Measurements from ENCODE around the gene CCER1. TPM values are rescaled to one million over a fixed set of nuclear protein-coding genes. Genes with fewer than 3 reads are reported as not detected.
"Not testable (repeated sequence)": the region's sequence is repeated elsewhere in the genome, so short reads cannot be mapped to it uniquely, and the experiment has no call there.

The CCER1 gene
- total RNA-seq, 4 donors from 2014 or later = not detected

DNA sequence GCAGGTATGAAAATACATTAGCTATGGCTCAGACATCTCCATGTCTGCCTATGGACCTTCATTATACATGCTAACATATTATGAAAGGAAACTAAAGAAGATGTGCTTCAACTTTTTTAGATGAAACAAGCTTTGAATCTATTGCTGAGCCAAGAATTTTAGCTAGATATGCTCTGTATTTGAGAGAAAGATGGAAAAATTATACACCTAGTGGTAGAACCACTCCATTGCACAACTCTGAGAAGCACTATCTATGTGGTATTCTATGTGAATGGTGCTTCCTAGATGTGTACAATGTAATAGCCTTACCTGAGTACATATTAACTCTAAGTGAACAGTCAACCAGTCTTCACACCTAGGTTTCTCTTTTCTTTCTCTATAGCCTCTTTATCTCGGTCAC lies 32.5 kb upstream of the CCER1 start:
- TF ChIP-seq POLR2A (IDR thresholded peaks at IDR 0.05; ENCODE audit: low read depth) (no peak), POLR2AphosphoS5 (IDR thresholded peaks at IDR 0.05) (no peak), EP300 (IDR thresholded peaks at IDR 0.05) (no peak)
- TF ChIP-seq, protein P1, sequence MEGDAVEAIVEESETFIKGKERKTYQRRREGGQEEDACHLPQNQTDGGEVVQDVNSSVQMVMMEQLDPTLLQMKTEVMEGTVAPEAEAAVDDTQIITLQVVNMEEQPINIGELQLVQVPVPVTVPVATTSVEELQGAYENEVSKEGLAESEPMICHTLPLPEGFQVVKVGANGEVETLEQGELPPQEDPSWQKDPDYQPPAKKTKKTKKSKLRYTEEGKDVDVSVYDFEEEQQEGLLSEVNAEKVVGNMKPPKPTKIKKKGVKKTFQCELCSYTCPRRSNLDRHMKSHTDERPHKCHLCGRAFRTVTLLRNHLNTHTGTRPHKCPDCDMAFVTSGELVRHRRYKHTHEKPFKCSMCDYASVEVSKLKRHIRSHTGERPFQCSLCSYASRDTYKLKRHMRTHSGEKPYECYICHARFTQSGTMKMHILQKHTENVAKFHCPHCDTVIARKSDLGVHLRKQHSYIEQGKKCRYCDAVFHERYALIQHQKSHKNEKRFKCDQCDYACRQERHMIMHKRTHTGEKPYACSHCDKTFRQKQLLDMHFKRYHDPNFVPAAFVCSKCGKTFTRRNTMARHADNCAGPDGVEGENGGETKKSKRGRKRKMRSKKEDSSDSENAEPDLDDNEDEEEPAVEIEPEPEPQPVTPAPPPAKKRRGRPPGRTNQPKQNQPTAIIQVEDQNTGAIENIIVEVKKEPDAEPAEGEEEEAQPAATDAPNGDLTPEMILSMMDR (IDR thresholded peaks at IDR 0.05) = no peak
- Histone ChIP-seq H3K27me3 (no peaks in the 10 kb centered on the region), H3K9me3 (no peaks in the 10 kb centered on the region), H3K36me3 (no peaks in the 10 kb centered on the region), H3K4me1 (no peaks in the 10 kb centered on the region), H3K4me3 (no peak overlapping the region), H3K27ac (replicated peaks in 1 of 4) (no peak overlapping the region)
- DNase-seq (ENCODE audit: extremely low spot score) = no peak
- intact Hi-C loops (cut with DNase I) = no loop called here
- WGBS = 94% methylated on average over 1 of the region's 1 CpG

DNA sequence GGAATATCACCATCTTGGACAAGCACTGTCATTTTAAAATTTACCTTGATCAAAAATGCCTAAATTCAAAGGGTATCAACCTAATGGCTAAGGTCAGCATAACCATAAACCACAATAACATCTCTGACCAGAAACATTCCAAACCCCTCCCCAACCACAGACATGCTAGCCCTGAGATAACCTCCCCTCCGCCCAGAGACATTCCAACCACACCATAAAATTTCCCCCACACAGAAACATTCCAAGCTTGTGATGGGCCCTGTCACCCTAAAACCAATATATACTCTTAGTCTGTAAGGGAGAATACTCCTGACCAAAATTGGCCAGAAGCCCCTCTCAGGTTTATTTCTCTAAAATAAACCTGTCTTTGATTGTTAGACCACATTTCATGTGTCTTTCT lies 32.1 kb upstream of the CCER1 start:
- Histone ChIP-seq H3K27me3 (no peaks in the 10 kb centered on the region), H3K27ac (replicated peaks in 1 of 4) (no peak overlapping the region), H3K4me3 (no peak overlapping the region), H3K36me3 (no peaks in the 10 kb centered on the region), H3K4me1 (no peaks in the 10 kb centered on the region), H3K9me3 (no peaks in the 10 kb centered on the region)
- WGBS = 100% methylated on average over 1 of the region's 1 CpG
- no peak for TF ChIP-seq POLR2AphosphoS5 (IDR thresholded peaks at IDR 0.05)
- TF ChIP-seq, protein P1 (IDR thresholded peaks at IDR 0.05) = no peak
- TF ChIP-seq EP300 (IDR thresholded peaks at IDR 0.05) = no peak
- TF ChIP-seq POLR2A (IDR thresholded peaks at IDR 0.05; ENCODE audit: low read depth) = no peak
- intact Hi-C loops (cut with DNase I) = no loop called here
- DNase-seq (ENCODE audit: extremely low spot score) = no peak

DNA sequence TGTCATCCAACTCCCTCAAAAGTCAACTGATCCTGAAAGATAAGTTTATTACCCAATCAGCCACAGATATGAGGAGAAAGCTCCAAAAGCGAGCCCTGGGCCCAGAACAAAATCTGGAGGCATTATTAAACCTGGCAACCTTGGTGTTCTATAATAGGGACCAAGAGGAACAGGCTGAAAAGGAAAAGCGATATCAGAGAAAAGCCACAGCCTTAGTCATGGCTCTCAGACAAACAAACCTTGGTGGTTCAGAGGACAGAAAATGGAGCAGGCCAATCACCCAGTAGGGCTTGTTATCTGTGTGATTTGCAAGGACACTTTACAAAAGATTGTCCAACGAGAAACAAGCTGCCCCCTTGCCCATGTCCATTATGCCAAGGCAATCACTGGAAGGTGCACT lies 30.4 kb upstream of the CCER1 start:
- intact Hi-C loops (cut with DNase I); DNase-seq (ENCODE audit: extremely low spot score); H3K9me3 ChIP-seq; H3K27ac ChIP-seq (replicated peaks in 1 of 4); H3K4me1 ChIP-seq; H3K27me3 ChIP-seq; H3K4me3 ChIP-seq; H3K36me3 ChIP-seq: not testable (repeated sequence)
- 83% methylated on average over 3 of the region's 3 CpGs for WGBS

DNA sequence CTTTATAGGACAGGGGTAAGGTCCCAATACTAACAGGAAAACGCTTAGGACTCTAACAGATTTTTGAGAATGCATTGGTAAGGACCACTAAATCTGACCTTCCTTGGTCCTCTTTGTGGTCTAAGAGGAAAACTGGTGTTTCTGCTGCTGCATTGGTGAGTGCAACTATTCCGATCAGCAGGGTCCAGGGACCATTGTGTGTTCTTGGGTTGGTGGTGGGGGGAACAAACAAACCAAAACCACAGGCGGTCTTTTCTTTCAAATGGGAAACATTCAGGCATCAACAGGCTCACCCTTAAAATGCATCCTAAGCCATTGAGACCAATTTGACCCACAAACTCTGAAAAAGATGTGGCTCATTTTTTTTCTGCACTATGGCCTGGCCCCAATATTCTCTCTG lies 29.1 kb upstream of the CCER1 start:
- Histone ChIP-seq H3K27me3 (no peaks in the 10 kb centered on the region), H3K4me1 (no peaks in the 10 kb centered on the region), H3K4me3 (no peak overlapping the region), H3K36me3 (no peaks in the 10 kb centered on the region), H3K27ac (replicated peaks in 1 of 4) (no peak overlapping the region), H3K9me3 (no peaks in the 10 kb centered on the region)
- 87% methylated on average over 3 of the region's 3 CpGs for WGBS
- TF ChIP-seq EP300 (IDR thresholded peaks at IDR 0.05) (no peak), POLR2A (IDR thresholded peaks at IDR 0.05; ENCODE audit: low read depth) (no peak), POLR2AphosphoS5 (IDR thresholded peaks at IDR 0.05) (no peak)
- TF ChIP-seq, protein P1 (IDR thresholded peaks at IDR 0.05) = no peak
- DNase-seq (ENCODE audit: extremely low spot score) = no peak
- intact Hi-C loops (cut with DNase I) = no loop called here

DNA sequence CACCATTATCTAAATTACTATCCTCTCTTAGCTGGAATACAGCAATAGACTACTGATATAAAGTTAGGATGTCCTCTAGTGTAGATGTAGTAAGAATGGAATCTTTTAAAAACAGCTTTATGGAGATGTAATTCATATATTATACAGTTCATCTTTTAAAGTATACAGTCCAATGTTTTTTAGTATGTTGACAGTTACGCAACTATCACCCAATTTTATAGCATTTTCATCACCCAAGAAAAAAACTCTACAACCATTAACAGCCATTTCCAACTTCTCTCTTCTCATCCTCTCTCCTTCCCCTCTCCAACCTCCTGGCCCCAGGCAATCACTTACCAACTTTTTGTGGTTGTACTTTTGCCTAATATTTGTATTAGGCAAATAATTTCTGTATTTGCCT lies 27.2 kb upstream of the CCER1 start:
- Histone ChIP-seq H3K9me3 (no peaks in the 10 kb centered on the region), H3K4me1 (no peaks in the 10 kb centered on the region), H3K27ac (replicated peaks in 1 of 4) (no peak overlapping the region), H3K36me3 (no peaks in the 10 kb centered on the region), H3K4me3 (no peak overlapping the region), H3K27me3 (no peaks in the 10 kb centered on the region)
- no peak for DNase-seq (ENCODE audit: extremely low spot score)
- TF ChIP-seq POLR2A (IDR thresholded peaks at IDR 0.05; ENCODE audit: low read depth) (no peak), POLR2AphosphoS5 (IDR thresholded peaks at IDR 0.05) (no peak), EP300 (IDR thresholded peaks at IDR 0.05) (no peak)
- TF ChIP-seq, protein P1 (IDR thresholded peaks at IDR 0.05) = no peak
- 98% methylated on average over 1 of the region's 1 CpG for WGBS
- intact Hi-C loops (cut with DNase I) = no loop called here

Measured in esophagus muscularis mucosa (tissue), 4 donors.